PFSK-1 (cell line): ENCODE measurements around the gene CNOT10.

ENCODE experiments used
- POLR2AphosphoS5 ChIP-seq: IDR thresholded peaks from 2 replicates; pipeline ENCODE4 v1.6.1; 2012; ENCODE audit warnings: low read depth, mild to moderate bottlenecking, control low read depth, low read length, moderate library complexity
- REST ChIP-seq, 2 experiments: IDR thresholded peaks; 2 replicates each; pipeline versions ENCODE4 v1.6.1 to v1.8.0; 2011 to 2012; ENCODE audit warnings: low read depth in 2 of 2, low read length in 2 of 2, control low read depth in 1 of 2, inconsistent platforms in 1 of 2, mild to moderate bottlenecking in 1 of 2, moderate library complexity in 1 of 2; ENCODE audit not compliant: insufficient read depth in 1 of 2

GRCh38 chr3:32759342-32759741 is 74.4 kb downstream of the CNOT10 start:
- TF ChIP-seq POLR2AphosphoS5 (no peak), REST (IDR thresholded peaks at IDR 0.05; ENCODE audit: insufficient read depth in 1 of 2, low read depth in 2 of 2, low read length in 2 of 2) (no peak)
